ENCODE data around the gene MRPL41.
A peak's percentile ranks its signal among the peaks of the same experiment; 100 is the strongest.
"Not testable (repeated sequence)": the region's sequence is repeated elsewhere in the genome, so short reads cannot be mapped to it uniquely, and the experiment has no call there.

The MRPL41 gene

GRCh38 chr9:137553654-137554053 is 2.0 kb downstream of the MRPL41 start:
- not testable (repeated sequence) for DNase-seq

GRCh38 chr9:137554349-137554748 is 2.7 kb downstream of the MRPL41 start:
- DNase-seq, result no peak

- DNase-seq, result no peak
Measured at GRCh38 chr9:137555179-137555578, 3.5 kb downstream of the MRPL41 start.

GRCh38 chr9:137556069-137556838 is 4.6 kb downstream of the MRPL41 start:
- DNase-seq, result no peak

- DNase-seq, result no peak
Measured at GRCh38 chr9:137558127-137558526, 6.4 kb downstream of the MRPL41 start.

- DNase-seq, result no peak
Measured at GRCh38 chr9:137564134-137564533, 12.5 kb downstream of the MRPL41 start.

GRCh38 chr9:137564817-137565411 is 13.2 kb downstream of the MRPL41 start:
- DNase-seq, result no peak

- not testable (repeated sequence) for DNase-seq
Measured at GRCh38 chr9:137568445-137568844, 16.8 kb downstream of the MRPL41 start.

GRCh38 chr9:137569609-137570203 is 18.0 kb downstream of the MRPL41 start:
- DNase-seq, result no peak

- DNase-seq, result no peak
Measured at GRCh38 chr9:137570566-137570965, 18.9 kb downstream of the MRPL41 start.

GRCh38 chr9:137574192-137574591 is 22.5 kb downstream of the MRPL41 start:
- no peak for DNase-seq

- DNase-seq, result no peak
Measured at GRCh38 chr9:137575364-137575715, 23.7 kb downstream of the MRPL41 start.

GRCh38 chr9:137575716-137576411 is 24.2 kb downstream of the MRPL41 start:
- no peak for DNase-seq

- DNase-seq, result peak; percentile 96
Measured at GRCh38 chr9:137578518-137579258, 27.0 kb downstream of the MRPL41 start, which contains the start of gene DPH7. Gene DPH7 (minus strand): TSS chr9:137578925. CDS start chr9:137578777, 148 bp downstream.

GRCh38 chr9:137579259-137579604 is 27.6 kb downstream of the MRPL41 start:
- DNase-seq, result no peak

GRCh38 chr9:137580209-137580953 is 28.7 kb downstream of the MRPL41 start:
- DNase-seq, result no peak

GRCh38 chr9:137580954-137581322 is 29.3 kb downstream of the MRPL41 start:
- DNase-seq, result no peak

GRCh38 chr9:137581361-137582285 is 29.9 kb downstream of the MRPL41 start:
- DNase-seq, result no peak

GRCh38 chr9:137582286-137582860 is 30.7 kb downstream of the MRPL41 start:
- no peak for DNase-seq

- DNase-seq, result no peak
Measured at GRCh38 chr9:137583347-137583746, 31.7 kb downstream of the MRPL41 start.

GRCh38 chr9:137583957-137584356 is 32.3 kb downstream of the MRPL41 start:
- no peak for DNase-seq
